ENCODE measurements around the gene SVOP.
"Not testable (repeated sequence)": the region's sequence is repeated elsewhere in the genome, so short reads cannot be mapped to it uniquely, and the experiment has no call there.

SVOP gene

GRCh38 chr12:109020796-109021380 lies at the start of gene SVOP:
Gene SVOP, minus strand, starts transcription at chr12:109021068. Its CDS starts 200 bp downstream, at chr12:109020868.
- DNase-seq, result peak; percentile 53

GRCh38 chr12:109069307-109070271 lies 48.7 kb upstream of the SVOP start:
- no peak for DNase-seq

GRCh38 chr12:109065853-109066193 lies 45.0 kb upstream of the SVOP start:
- no peak for DNase-seq

- DNase-seq, result no peak
Measured at GRCh38 chr12:109065154-109065852, 44.4 kb upstream of the SVOP start.

GRCh38 chr12:109064143-109064542 lies 43.3 kb upstream of the SVOP start:
- no peak for DNase-seq

- DNase-seq, result no peak
Measured at GRCh38 chr12:109058773-109059172, 37.9 kb upstream of the SVOP start.

GRCh38 chr12:109057376-109057775 lies 36.5 kb upstream of the SVOP start:
- DNase-seq, result no peak

- DNase-seq, result no peak
Measured at GRCh38 chr12:109056891-109057290, 36.0 kb upstream of the SVOP start.

GRCh38 chr12:109054520-109054919 lies 33.7 kb upstream of the SVOP start:
- DNase-seq, result no peak

GRCh38 chr12:109054124-109054513 lies 33.3 kb upstream of the SVOP start:
- peak; percentile 7 for DNase-seq

GRCh38 chr12:109053382-109054123 lies 32.7 kb upstream of the SVOP start:
- peak; percentile 29 for DNase-seq

- peak; percentile 90 for DNase-seq
Measured at GRCh38 chr12:109052414-109053323, 31.8 kb upstream of the SVOP start, which contains the start of gene USP30. Gene USP30, plus strand, starts transcription at chr12:109052576. Its CDS starts 103 bp downstream, at chr12:109052679.

- DNase-seq, result no peak
Measured at GRCh38 chr12:109052097-109052413, 31.2 kb upstream of the SVOP start.

- not testable (repeated sequence) for DNase-seq
Measured at GRCh38 chr12:109049794-109050193, 28.9 kb upstream of the SVOP start.

- not testable (repeated sequence) for DNase-seq
Measured at GRCh38 chr12:109048706-109049105, 27.8 kb upstream of the SVOP start.

- DNase-seq, result no peak
Measured at GRCh38 chr12:109047081-109047805, 26.4 kb upstream of the SVOP start.

GRCh38 chr12:109044241-109044640 lies 23.4 kb upstream of the SVOP start:
- no peak for DNase-seq

- DNase-seq, result no peak
Measured at GRCh38 chr12:109036975-109037374, 16.1 kb upstream of the SVOP start.

GRCh38 chr12:109033239-109034196 lies 12.7 kb upstream of the SVOP start:
- no peak for DNase-seq

- DNase-seq, result no peak
Measured at GRCh38 chr12:109029411-109029810, 8.5 kb upstream of the SVOP start.
